H9 (cell line): ENCODE data around the gene AGXT. TPM values are rescaled to one million over a fixed set of nuclear protein-coding genes. Genes with fewer than 3 reads are reported as not detected.
A peak's percentile ranks its signal among the peaks of the same experiment; 100 is the strongest.

ENCODE experiments used
- DNase-seq: peaks from one replicate; pipeline ENCODE4 v3.0.0-alpha.2; 2017
- H2AFZ ChIP-seq: one replicate; pipeline ENCODE4 v1.6.1; 2013; ENCODE audit warnings: mild to moderate bottlenecking, low read length, control low read depth, moderate library complexity
- H2AK5ac ChIP-seq: 2 replicates; pipeline ENCODE4 v1.6.1; 2013; ENCODE audit warnings: low read length, control low read depth, mixed read lengths; ENCODE audit not compliant: insufficient read length
- H2BK120ac ChIP-seq: one replicate; pipeline ENCODE4 v1.6.1; 2013; ENCODE audit warnings: low read depth, mild to moderate bottlenecking, low read length, control low read depth, inconsistent platforms; ENCODE audit not compliant: poor library complexity, severe bottlenecking
- H2BK12ac ChIP-seq: 2 replicates; pipeline ENCODE4 v1.6.1; 2013; ENCODE audit warnings: low read length, control low read depth, mixed read lengths, low read depth; ENCODE audit not compliant: insufficient read length
- H2BK15ac ChIP-seq: 2 replicates; pipeline ENCODE4 v1.6.1; 2013; ENCODE audit warnings: low read depth, low read length, control low read depth
- H2BK20ac ChIP-seq: one replicate; pipeline ENCODE4 v1.6.1; 2013; ENCODE audit warnings: low read depth, mild to moderate bottlenecking, low read length, control low read depth, inconsistent platforms; ENCODE audit not compliant: poor library complexity, severe bottlenecking
- H2BK5ac ChIP-seq: 2 replicates; pipeline ENCODE4 v1.6.1; 2013; ENCODE audit warnings: low read length, control low read depth, mixed read lengths; ENCODE audit not compliant: insufficient read length
- H3K14ac ChIP-seq: 2 replicates; pipeline ENCODE4 v1.6.1; 2013; ENCODE audit warnings: low read length, control low read depth; ENCODE audit not compliant: insufficient read depth
- H3K18ac ChIP-seq: 2 replicates; pipeline ENCODE4 v1.6.1; 2013; ENCODE audit warnings: low read depth, mild to moderate bottlenecking, mixed read lengths, low read length, control low read depth; ENCODE audit not compliant: insufficient read length
- H3K23ac ChIP-seq: 2 replicates; pipeline ENCODE4 v1.6.1; 2013; ENCODE audit warnings: low read length, control low read depth, mixed read lengths, low read depth; ENCODE audit not compliant: insufficient read length
- H3K23me2 ChIP-seq: 2 replicates; pipeline ENCODE4 v1.6.1; 2013; ENCODE audit warnings: low read depth, mild to moderate bottlenecking, mixed read lengths, low read length, control low read depth; ENCODE audit not compliant: insufficient read length, poor library complexity, severe bottlenecking
- H3K27ac ChIP-seq: 2 replicates; pipeline ENCODE4 v1.5.1; 2013; ENCODE audit warnings: low read length, control low read depth, mixed read lengths, low read depth; ENCODE audit not compliant: insufficient read length
- H3K27me3 ChIP-seq: 2 replicates; pipeline ENCODE4 v1.6.1; 2013; ENCODE audit warnings: low read length, control low read depth, inconsistent platforms; ENCODE audit not compliant: insufficient read depth
- H3K4ac ChIP-seq: 2 replicates; pipeline ENCODE4 v1.6.1; 2013; ENCODE audit warnings: low read depth, mild to moderate bottlenecking, control low read depth, inconsistent platforms, low read length, moderate library complexity
- H3K4me1 ChIP-seq: 2 replicates; pipeline ENCODE4 v1.6.1; 2013; ENCODE audit warnings: low read length, control low read depth, inconsistent platforms; ENCODE audit not compliant: insufficient read depth
- H3K4me2 ChIP-seq: 2 replicates; pipeline ENCODE4 v1.6.1; 2013; ENCODE audit warnings: low read length, control low read depth, mixed read lengths; ENCODE audit not compliant: insufficient read length, insufficient read depth
- H3K56ac ChIP-seq: 2 replicates; pipeline ENCODE4 v1.6.1; 2013; ENCODE audit warnings: low read depth, mild to moderate bottlenecking, mixed read lengths, low read length, control low read depth; ENCODE audit not compliant: insufficient read length
- H3K79me1 ChIP-seq: 2 replicates; pipeline ENCODE4 v1.6.1; 2013; ENCODE audit warnings: low read depth, mild to moderate bottlenecking, moderate library complexity, low read length, control low read depth, inconsistent platforms; ENCODE audit not compliant: insufficient read depth, poor library complexity, severe bottlenecking
- H3K79me2 ChIP-seq: 2 replicates; pipeline ENCODE4 v1.6.1; 2013; ENCODE audit warnings: low read length, control low read depth, inconsistent platforms; ENCODE audit not compliant: insufficient read depth
- H3K9ac ChIP-seq: 2 replicates; pipeline ENCODE4 v1.6.1; 2013; ENCODE audit warnings: low read length, control low read depth, mixed read lengths; ENCODE audit not compliant: insufficient read length; ENCODE audit errors: extremely low read depth
- H3K9me3 ChIP-seq: one replicate; pipeline ENCODE4 v1.6.1; 2013; ENCODE audit warnings: low read depth, low read length, inconsistent platforms; ENCODE audit not compliant: control insufficient read depth
- H3T11ph ChIP-seq: one replicate; pipeline ENCODE4 v1.6.1; 2013; ENCODE audit warnings: mild to moderate bottlenecking, low read length, control low read depth, inconsistent platforms
- H4K20me1 ChIP-seq: one replicate; pipeline ENCODE4 v1.6.1; 2013; ENCODE audit not compliant: control insufficient read depth, insufficient read length, insufficient read depth
- H4K5ac ChIP-seq: 2 replicates; pipeline ENCODE4 v1.6.1; 2013; ENCODE audit warnings: low read depth, mild to moderate bottlenecking, mixed read lengths, low read length, control low read depth; ENCODE audit not compliant: insufficient read length
- H4K8ac ChIP-seq: replicated peaks from 2 replicates; pipeline ENCODE4 v1.6.1; 2013; ENCODE audit warnings: low read length, control low read depth, mixed read lengths, low read depth; ENCODE audit not compliant: insufficient read length
- H4K91ac ChIP-seq: 2 replicates; pipeline ENCODE4 v1.6.1; 2013; ENCODE audit warnings: low read depth, mild to moderate bottlenecking, moderate library complexity, mixed read lengths, low read length, control low read depth; ENCODE audit not compliant: insufficient read length
- H3K27ac Mint-ChIP-seq, 3 experiments: 2 replicates in 2 of 3; 3 replicates in 1 of 3; pipeline ENCODE4 v1.8.0; 2020 to 2021; ENCODE audit warnings: mixed read lengths in 3 of 3, mild to moderate bottlenecking in 1 of 3, moderate library complexity in 1 of 3
- H3K27me3 Mint-ChIP-seq: 2 replicates; pipeline ENCODE4 v1.8.0; 2021; ENCODE audit warnings: low read depth, mild to moderate bottlenecking, moderate library complexity, mixed read lengths
- H3K36me3 Mint-ChIP-seq, 3 experiments: 2 replicates in 2 of 3; 3 replicates in 1 of 3; pipeline ENCODE4 v1.8.0; 2020 to 2021; ENCODE audit warnings: low read depth in 3 of 3, mixed read lengths in 3 of 3; ENCODE audit not compliant: insufficient read depth in 1 of 3
- H3K4me1 Mint-ChIP-seq, 2 experiments: 2 replicates each; pipeline ENCODE4 v1.8.0; 2020; ENCODE audit warnings: mixed read lengths in 2 of 2
- H3K4me3 Mint-ChIP-seq, 2 experiments: 2 replicates in 1 of 2; 3 replicates in 1 of 2; pipeline ENCODE4 v1.8.0; 2020 to 2021; ENCODE audit warnings: mild to moderate bottlenecking in 2 of 2, mixed read lengths in 2 of 2, moderate library complexity in 1 of 2
- H3K9me3 Mint-ChIP-seq, 2 experiments: 2 replicates in 1 of 2; 3 replicates in 1 of 2; pipeline ENCODE4 v1.8.0; 2020; ENCODE audit warnings: mild to moderate bottlenecking in 2 of 2, mixed read lengths in 2 of 2, moderate library complexity in 1 of 2
- WGBS: extraction: QIAGEN DNeasy Blood & Tissue Kit; methylation state at CpG from one replicate; pipeline ENCODE4 v1.1.7; 2013; ENCODE audit warnings: missing lambda C conversion rate, low lambda C conversion rate, mixed read lengths; ENCODE audit not compliant: insufficient read length; ENCODE audit errors: extremely low coverage; 5-methylcytosine and 5-hydroxymethylcytosine counted together
- total RNA-seq: library from RNA; stranded (reverse); gene quantifications from 2 replicates; pipeline ENCODE4 v1.2.1, GENCODE V29; 2021
- TF ChIP-seq, protein P1 (sequence below): fragments of 200-600 bp; sonication (generic); conservative IDR thresholded peaks from 3 replicates; pipeline ENCODE4 v1.8.0; 2021; ENCODE audit warnings: antibody characterized with exemption, mild to moderate bottlenecking

Gene AGXT
- total RNA-seq, 1 experiment from 2014 or later: not detected

DNA sequence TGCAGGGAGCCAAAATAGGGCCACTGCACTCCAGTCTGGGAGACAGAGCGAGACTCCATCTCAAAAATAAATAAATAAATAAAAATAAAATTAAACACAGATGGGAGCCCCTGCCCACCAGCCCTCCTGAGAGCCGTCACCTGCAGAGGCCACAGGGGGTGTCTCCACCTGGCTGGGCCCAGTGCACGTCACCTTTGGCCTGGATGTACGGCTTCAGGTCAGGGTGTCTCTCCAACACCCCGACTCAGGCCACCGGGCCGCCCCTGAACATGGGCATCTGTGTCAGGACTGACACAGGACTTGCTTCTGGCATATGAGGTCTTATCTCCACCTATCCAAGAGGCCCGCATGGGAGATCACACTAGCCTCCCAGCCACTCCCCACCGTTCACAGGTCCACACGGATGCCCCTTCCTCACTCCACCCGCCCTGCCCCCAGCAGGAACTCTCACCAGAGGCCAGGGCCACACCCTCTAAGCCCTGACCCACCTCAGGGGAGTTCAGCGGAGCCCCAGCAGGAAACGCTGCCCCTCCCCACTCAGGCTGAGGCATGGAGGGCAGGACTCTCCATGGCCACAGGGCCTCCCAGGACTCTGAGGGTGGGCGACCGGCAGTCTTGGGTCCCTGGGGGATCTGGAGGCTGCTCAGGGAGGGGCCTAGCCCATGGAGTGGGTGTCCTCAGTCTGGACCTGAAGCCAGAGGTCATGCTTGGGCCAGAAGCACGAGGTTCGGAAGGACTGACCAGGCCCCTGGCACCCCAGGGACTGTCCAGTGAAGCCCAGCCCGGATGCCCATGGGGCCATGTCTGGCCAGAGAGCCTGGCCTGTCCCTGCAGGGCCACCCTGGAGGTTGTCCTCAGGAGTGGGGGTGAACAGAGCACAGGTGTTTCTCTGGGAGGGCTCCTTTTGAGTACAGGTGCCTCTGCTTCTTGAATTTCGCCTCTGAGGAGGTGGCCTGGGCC, 35.9 kb downstream of the AGXT start:
- Histone ChIP-seq H3K4me1 (no peaks in the 10 kb centered on the region), H4K5ac (no peak overlapping the region), H2BK5ac (no peak overlapping the region), H3K9ac (no peak overlapping the region), H3T11ph (no peak overlapping the region), H3K4ac (no peak overlapping the region), H3K79me1 (no peaks in the 10 kb centered on the region), H3K4me2 (no peak overlapping the region), H2BK12ac (no peak overlapping the region), H4K8ac (no peak overlapping the region), H3K27me3 (no peaks in the 10 kb centered on the region), H2BK15ac (no peak overlapping the region), H3K14ac (no peak overlapping the region), H3K79me2 (no peaks in the 10 kb centered on the region), H3K27ac (no peak overlapping the region), H2AK5ac (no peak overlapping the region), H4K20me1 (no peaks in the 10 kb centered on the region), H2BK20ac (no peak overlapping the region), H4K91ac (peak overlapping the region; percentile 6), H3K9me3 (no peaks in the 10 kb centered on the region), H2AFZ (no peak overlapping the region), H3K56ac (no peak overlapping the region), H3K23me2 (no peaks in the 10 kb centered on the region), H2BK120ac (no peak overlapping the region), H3K18ac (no peak overlapping the region), H3K23ac (no peak overlapping the region)
- peaks cover 12% of the 10 kb centered on the region in 2 experiments for H3K9me3 Mint-ChIP-seq
- H3K4me1 Mint-ChIP-seq: peaks cover 7 to 10% of the 10 kb centered on the region in 2 experiments
- no peak overlapping the region for H3K4me3 Mint-ChIP-seq
- H3K27ac Mint-ChIP-seq: no peak overlapping the region
- H3K36me3 Mint-ChIP-seq: peaks cover 3 to 10% (median 5%) of the 10 kb centered on the region in 3 experiments; a peak in 5 of 7 replicates
- WGBS: no CpG with 5 or more reads among the region's 19 CpGs
- DNase-seq: no peak
- H3K27me3 Mint-ChIP-seq: peaks cover 8% of the 10 kb centered on the region
- TF ChIP-seq, protein P1, sequence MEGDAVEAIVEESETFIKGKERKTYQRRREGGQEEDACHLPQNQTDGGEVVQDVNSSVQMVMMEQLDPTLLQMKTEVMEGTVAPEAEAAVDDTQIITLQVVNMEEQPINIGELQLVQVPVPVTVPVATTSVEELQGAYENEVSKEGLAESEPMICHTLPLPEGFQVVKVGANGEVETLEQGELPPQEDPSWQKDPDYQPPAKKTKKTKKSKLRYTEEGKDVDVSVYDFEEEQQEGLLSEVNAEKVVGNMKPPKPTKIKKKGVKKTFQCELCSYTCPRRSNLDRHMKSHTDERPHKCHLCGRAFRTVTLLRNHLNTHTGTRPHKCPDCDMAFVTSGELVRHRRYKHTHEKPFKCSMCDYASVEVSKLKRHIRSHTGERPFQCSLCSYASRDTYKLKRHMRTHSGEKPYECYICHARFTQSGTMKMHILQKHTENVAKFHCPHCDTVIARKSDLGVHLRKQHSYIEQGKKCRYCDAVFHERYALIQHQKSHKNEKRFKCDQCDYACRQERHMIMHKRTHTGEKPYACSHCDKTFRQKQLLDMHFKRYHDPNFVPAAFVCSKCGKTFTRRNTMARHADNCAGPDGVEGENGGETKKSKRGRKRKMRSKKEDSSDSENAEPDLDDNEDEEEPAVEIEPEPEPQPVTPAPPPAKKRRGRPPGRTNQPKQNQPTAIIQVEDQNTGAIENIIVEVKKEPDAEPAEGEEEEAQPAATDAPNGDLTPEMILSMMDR: no peak
